ENCODE measurements around the gene AFAP1L1.

The AFAP1L1 gene

DNA sequence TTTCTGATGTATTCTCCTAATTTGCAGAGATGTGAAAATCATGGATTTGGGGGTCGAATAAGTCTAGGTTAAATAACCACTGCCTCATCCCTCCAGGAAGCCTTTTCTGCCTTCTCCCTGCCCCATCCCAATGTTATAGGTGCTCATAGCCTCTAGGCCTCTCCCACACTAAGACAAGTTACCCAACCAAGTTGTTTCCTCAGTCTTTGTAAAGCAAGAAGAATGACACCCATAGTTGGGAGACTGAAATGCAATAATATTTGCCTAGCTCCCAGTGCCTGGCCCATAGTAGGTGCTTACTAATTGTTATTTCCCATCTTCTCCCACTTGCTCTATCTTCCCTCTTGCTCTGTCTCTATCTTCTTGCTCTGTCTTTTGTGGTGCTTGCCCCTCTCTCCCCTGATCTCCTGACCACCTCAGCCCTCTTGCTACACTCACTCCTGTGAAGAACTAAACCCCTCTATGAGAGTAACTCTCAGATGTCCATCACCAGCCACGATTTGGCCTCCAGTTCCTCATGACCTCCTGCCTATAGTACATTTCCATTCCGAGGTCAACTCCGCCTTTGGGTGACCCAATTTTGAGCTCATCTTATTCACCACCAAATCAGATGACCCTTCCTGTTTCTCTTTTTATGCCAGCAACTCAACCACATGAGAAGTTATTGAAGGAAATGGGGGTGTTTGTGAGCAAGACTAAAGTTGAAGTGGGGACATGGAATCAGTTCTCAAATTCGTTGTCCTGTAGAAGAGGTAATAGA lies 7.0 kb downstream of the AFAP1L1 start:
- Histone ChIP-seq H3K4me3 (no peak overlapping the region), H3K27ac (peak overlapping the region in 1 of 2 donors; percentile 24)
- TF ChIP-seq, protein P1, sequence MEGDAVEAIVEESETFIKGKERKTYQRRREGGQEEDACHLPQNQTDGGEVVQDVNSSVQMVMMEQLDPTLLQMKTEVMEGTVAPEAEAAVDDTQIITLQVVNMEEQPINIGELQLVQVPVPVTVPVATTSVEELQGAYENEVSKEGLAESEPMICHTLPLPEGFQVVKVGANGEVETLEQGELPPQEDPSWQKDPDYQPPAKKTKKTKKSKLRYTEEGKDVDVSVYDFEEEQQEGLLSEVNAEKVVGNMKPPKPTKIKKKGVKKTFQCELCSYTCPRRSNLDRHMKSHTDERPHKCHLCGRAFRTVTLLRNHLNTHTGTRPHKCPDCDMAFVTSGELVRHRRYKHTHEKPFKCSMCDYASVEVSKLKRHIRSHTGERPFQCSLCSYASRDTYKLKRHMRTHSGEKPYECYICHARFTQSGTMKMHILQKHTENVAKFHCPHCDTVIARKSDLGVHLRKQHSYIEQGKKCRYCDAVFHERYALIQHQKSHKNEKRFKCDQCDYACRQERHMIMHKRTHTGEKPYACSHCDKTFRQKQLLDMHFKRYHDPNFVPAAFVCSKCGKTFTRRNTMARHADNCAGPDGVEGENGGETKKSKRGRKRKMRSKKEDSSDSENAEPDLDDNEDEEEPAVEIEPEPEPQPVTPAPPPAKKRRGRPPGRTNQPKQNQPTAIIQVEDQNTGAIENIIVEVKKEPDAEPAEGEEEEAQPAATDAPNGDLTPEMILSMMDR (IDR thresholded peaks at IDR 0.05), result no peak
- no peak for DNase-seq (ENCODE audit: low spot score)

DNA sequence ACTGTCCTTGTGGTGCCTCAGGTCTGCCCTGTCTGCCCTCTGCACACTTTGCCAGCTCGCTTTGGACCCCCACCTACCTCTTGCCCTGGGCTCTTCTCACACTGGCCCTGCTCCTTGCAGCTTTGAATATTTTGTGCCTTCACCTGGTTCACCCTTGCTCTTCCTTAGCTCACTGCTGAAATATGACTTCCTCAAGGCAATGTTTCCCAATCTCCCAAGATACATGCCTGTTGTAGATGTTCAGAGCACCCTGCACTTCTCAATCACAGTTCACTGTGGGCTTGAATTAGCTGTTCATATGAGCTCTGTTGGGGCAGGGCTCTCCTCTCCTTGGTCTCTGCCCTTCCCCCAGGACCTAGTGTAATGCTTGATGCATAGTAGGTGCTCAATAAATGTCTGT lies 8.0 kb downstream of the AFAP1L1 start:
- DNase-seq (ENCODE audit: low spot score), result no peak
- no peak overlapping the region for H3K4me3 ChIP-seq
- H3K27ac ChIP-seq, result no peak overlapping the region
- TF ChIP-seq, protein P1 (IDR thresholded peaks at IDR 0.05), result no peak

DNA sequence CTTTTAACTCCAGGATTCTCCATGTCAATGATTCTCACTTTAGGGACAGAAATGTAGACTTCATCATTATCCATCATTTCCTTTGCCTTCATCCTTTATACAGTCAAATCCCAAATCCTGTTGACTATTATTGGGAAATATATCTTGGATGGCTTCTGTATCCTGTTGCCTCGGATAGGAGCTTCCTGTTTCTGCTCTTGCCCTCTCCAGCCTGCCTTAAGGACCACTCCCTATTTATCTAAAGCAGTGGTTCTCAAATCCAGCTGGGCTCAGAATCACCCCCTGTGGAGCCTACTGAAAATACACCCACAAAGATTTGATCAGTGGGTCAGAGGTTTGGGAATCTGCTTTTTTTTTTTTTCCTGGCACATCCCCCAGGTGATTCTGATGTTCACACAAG lies 8.5 kb downstream of the AFAP1L1 start:
- no peak for DNase-seq (ENCODE audit: low spot score)
- Histone ChIP-seq H3K27ac (no peak overlapping the region), H3K4me3 (no peak overlapping the region)
- TF ChIP-seq, protein P1 (IDR thresholded peaks at IDR 0.05), result no peak

DNA sequence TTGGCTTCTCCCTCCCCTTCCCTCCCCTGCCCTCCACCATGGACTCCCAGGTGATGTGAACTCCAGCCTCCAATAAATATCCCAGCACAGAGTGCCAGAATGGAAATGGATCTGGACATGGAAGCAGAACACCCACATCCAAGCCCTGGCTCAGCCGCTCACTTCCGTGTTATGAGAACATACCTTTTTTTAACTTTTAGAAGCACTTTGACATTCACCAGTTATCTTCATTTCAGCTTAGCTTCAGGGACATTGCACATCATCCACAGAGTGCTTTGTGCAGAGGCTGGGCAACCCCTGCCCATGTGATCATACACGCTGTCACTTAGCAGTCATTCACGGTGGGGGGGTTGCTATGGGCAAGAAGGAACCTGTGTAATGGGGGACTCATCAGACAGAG lies 9.1 kb downstream of the AFAP1L1 start:
- no peak overlapping the region for H3K4me3 ChIP-seq
- DNase-seq (ENCODE audit: low spot score), result no peak
- TF ChIP-seq, protein P1 (IDR thresholded peaks at IDR 0.05), result no peak
- no peak overlapping the region for H3K27ac ChIP-seq

DNA sequence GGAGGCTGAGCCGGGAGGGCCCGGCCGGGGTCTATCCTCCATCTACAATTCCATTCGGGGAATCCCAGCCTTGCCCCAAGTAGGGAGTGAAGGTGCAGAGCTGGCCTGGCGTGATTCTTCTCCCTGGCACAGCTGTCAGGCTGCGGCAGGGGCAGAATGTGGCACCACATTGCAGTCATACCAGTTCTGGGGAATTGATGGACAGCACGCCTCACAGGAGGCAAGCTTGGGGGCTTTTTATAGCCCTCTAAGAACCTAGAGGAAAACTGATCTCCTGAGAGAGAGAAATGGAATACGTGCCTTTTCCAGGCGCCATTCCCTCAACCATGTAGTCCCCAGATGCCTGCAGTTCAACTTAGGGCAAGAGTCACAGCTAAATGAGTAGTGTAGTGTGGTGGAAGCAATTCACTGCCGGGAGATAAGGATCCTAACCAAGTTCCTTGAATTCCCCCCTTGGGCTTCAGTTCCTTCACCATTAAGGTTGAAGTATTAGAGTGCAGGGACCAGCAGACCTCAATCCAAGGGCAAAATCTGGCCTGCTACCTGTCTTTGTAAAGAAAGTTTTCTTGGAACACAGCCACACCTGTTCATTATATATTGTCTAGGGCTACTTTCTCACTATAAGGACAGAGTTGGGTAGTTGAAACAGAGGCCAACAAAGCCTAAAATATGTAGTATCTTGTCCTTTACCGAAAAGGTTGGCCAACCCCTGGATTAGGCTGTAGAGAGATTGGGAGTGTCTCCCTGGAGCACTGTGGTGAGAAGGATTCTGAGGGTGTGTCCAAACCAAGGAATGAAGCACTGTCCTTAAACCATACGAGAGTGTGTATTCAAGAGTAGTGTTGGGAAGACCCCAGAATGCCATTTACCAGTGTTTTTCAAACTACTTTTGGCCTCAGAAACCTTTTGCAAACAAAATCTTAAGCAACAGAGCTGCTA lies 10.6 kb downstream of the AFAP1L1 start:
- Histone ChIP-seq H3K27ac (no peak overlapping the region), H3K4me3 (no peak overlapping the region)
- no peak for DNase-seq (ENCODE audit: low spot score)
- TF ChIP-seq, protein P1 (IDR thresholded peaks at IDR 0.05), result no peak

DNA sequence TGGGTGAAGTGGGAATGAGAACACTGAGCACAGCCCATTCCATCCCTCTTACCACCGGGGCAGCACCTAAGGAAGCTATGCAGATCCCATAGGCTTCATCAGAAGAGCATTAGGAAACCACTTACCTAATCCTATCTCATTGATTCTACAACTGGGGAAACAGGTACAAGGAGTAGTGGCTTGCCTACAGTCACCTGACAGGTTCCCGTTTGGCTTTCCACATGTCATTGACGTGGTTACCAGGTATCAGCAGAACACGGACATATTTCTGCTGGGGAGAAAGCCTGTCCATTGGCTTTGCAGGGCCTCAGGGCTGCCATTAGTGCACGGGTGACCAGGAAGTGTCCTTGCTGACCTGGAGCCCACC lies 11.3 kb downstream of the AFAP1L1 start:
- no peak overlapping the region for H3K4me3 ChIP-seq
- H3K27ac ChIP-seq, result no peak overlapping the region
- TF ChIP-seq, protein P1 (IDR thresholded peaks at IDR 0.05), result no peak
- no peak for DNase-seq (ENCODE audit: low spot score)
